Adrenal gland (tissue), 5 donors: ENCODE data around the gene TMEM191C.
"Not testable (repeated sequence)": the region's sequence is repeated elsewhere in the genome, so short reads cannot be mapped to it uniquely, and the experiment has no call there.

Experiments used
- POLR2A ChIP-seq, 2 donors: fragments of 450-650 bp; IDR thresholded peaks; one replicate each; pipeline ENCODE4 v1.6.1; 2017; ENCODE audit warnings: antibody characterized with exemption in 2 of 2, mild to moderate bottlenecking in 2 of 2, moderate library complexity in 1 of 2
- TF ChIP-seq, protein P1 (sequence below), 6 experiments: fragments of 450-650 bp in 4 of 6; fragments of 200-600 bp in 2 of 6; sonication (generic) in 1 of 6; IDR thresholded peaks; 1 replicate in 5 of 6; 2 replicates in 1 of 6; pipeline versions ENCODE4 v1.5.1 to v1.8.0; 2016 to 2021; ENCODE audit warnings: antibody characterized with exemption in 6 of 6, mild to moderate bottlenecking in 2 of 6, moderate library complexity in 1 of 6
- donor health status: DM: no; HTN: no; CAD: no.

DNA sequence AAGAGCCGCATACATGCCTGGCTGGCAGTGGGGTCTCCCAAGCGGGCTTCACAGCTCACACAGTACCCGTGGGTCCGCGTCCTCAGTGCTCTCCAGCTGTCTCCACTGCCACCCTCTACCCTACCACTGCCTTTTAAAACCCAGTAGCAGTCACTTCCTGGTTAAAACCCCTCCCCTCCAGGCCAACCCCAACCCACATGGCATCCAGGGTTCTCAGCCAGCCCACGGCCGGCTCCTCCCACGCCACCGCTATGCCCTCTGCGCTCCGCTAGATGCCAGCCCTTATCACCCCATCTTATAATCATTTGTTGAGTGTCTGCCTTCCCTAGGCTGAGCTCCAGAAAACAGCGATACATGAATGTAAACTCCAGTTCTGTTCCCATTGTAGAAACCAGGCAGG lies 46.9 kb downstream of the TMEM191C start:
- not testable (repeated sequence) for TF ChIP-seq POLR2A (IDR thresholded peaks at IDR 0.05)
- TF ChIP-seq, protein P1, sequence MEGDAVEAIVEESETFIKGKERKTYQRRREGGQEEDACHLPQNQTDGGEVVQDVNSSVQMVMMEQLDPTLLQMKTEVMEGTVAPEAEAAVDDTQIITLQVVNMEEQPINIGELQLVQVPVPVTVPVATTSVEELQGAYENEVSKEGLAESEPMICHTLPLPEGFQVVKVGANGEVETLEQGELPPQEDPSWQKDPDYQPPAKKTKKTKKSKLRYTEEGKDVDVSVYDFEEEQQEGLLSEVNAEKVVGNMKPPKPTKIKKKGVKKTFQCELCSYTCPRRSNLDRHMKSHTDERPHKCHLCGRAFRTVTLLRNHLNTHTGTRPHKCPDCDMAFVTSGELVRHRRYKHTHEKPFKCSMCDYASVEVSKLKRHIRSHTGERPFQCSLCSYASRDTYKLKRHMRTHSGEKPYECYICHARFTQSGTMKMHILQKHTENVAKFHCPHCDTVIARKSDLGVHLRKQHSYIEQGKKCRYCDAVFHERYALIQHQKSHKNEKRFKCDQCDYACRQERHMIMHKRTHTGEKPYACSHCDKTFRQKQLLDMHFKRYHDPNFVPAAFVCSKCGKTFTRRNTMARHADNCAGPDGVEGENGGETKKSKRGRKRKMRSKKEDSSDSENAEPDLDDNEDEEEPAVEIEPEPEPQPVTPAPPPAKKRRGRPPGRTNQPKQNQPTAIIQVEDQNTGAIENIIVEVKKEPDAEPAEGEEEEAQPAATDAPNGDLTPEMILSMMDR (IDR thresholded peaks at IDR 0.05) = not testable (repeated sequence)
